Measurements from ENCODE around the gene PLD2. TPM values are rescaled to one million over a fixed set of nuclear protein-coding genes. Genes with fewer than 3 reads are reported as not detected.

PLD2 gene
- total RNA-seq, 1 donor from 2014 or later = 33.4 TPM

GRCh38 chr17:4807605-4808377 lies 839 bp downstream of the PLD2 start:
- peaks cover 18% of the 10 kb centered on the region for H3K4me1 ChIP-seq
- no peaks in the 10 kb centered on the region for H3K36me3 ChIP-seq
- ATAC-seq (peak; percentile 1), DNase-seq (no peak)
- intact Hi-C loops (cut with DNase I) = no loop called here
- no peak overlapping the region for H3K27ac ChIP-seq
- TF ChIP-seq CTCF (IDR thresholded peaks at IDR 0.05) = no peak
- H3K4me3 ChIP-seq = peak overlapping the region; percentile 83
- no peaks in the 10 kb centered on the region for H3K27me3 ChIP-seq
- H3K9me3 ChIP-seq = no peaks in the 10 kb centered on the region

- Histone ChIP-seq H3K4me1 (peaks cover 18% of the 10 kb centered on the region), H3K27ac (no peak overlapping the region), H3K4me3 (peak overlapping the region; percentile 83), H3K27me3 (no peaks in the 10 kb centered on the region), H3K9me3 (no peaks in the 10 kb centered on the region), H3K36me3 (no peaks in the 10 kb centered on the region)
- no peak for TF ChIP-seq CTCF (IDR thresholded peaks at IDR 0.05)
- ATAC-seq = no peak
- peak; percentile 71 for DNase-seq
- intact Hi-C loops (cut with DNase I) = no loop called here
Observed at GRCh38 chr17:4808378-4808767, 1.4 kb downstream of the PLD2 start.

- intact Hi-C loops (cut with DNase I) = no loop called here
- Histone ChIP-seq H3K27ac (no peak overlapping the region), H3K4me1 (peaks cover 18% of the 10 kb centered on the region), H3K27me3 (no peaks in the 10 kb centered on the region), H3K4me3 (no peak overlapping the region), H3K36me3 (peaks cover 9% of the 10 kb centered on the region), H3K9me3 (no peaks in the 10 kb centered on the region)
- no peak for DNase-seq
- TF ChIP-seq CTCF (IDR thresholded peaks at IDR 0.05) = no peak
- ATAC-seq = no peak
Observed at GRCh38 chr17:4810696-4811290, 3.8 kb downstream of the PLD2 start.

- intact Hi-C loops (cut with DNase I) = no loop called here
- no peak for ATAC-seq
- H3K36me3 ChIP-seq = peaks cover 15% of the 10 kb centered on the region
Observed at GRCh38 chr17:4811471-4811870, 4.5 kb downstream of the PLD2 start.

GRCh38 chr17:4812690-4813089 lies 5.7 kb downstream of the PLD2 start:
- peaks cover 27% of the 10 kb centered on the region for H3K36me3 ChIP-seq
- ATAC-seq = no peak
- no peaks in the 10 kb centered on the region for H3K9me3 ChIP-seq
- no peak for DNase-seq
- no peak overlapping the region for H3K27ac ChIP-seq
- no peaks in the 10 kb centered on the region for H3K27me3 ChIP-seq
- H3K4me3 ChIP-seq = no peak overlapping the region
- no peak for TF ChIP-seq CTCF (IDR thresholded peaks at IDR 0.05)
- intact Hi-C loops (cut with DNase I) = no loop called here
- H3K4me1 ChIP-seq = peaks cover 10% of the 10 kb centered on the region

More at GRCh38 chr17:4811471-4811870, 4.5 kb downstream of the PLD2 start:
- no peak overlapping the region for H3K27ac ChIP-seq
- TF ChIP-seq CTCF (IDR thresholded peaks at IDR 0.05) = no peak
- no peaks in the 10 kb centered on the region for H3K27me3 ChIP-seq
- peaks cover 12% of the 10 kb centered on the region for H3K4me1 ChIP-seq
- no peak for DNase-seq
- no peaks in the 10 kb centered on the region for H3K9me3 ChIP-seq
- no peak overlapping the region for H3K4me3 ChIP-seq
